Peyer's patch (tissue), 4 donors: ENCODE measurements around the gene ZNF691.

Source experiments
- POLR2A ChIP-seq, 2 donors: fragments of 450-650 bp; IDR thresholded peaks; one replicate each; pipeline ENCODE4 v1.5.1; 2017; ENCODE audit warnings: antibody characterized with exemption in 2 of 2, mild to moderate bottlenecking in 2 of 2, moderate library complexity in 2 of 2
- TF ChIP-seq, protein P1 (sequence below), 6 experiments: fragments of 450-650 bp in 4 of 6; fragments of 200-600 bp in 2 of 6; sonication (generic) in 1 of 6; IDR thresholded peaks; one replicate each; pipeline ENCODE4 v1.5.1; 2017 to 2019; ENCODE audit warnings: antibody characterized with exemption in 6 of 6, mild to moderate bottlenecking in 3 of 6, moderate library complexity in 1 of 6

- no peak for TF ChIP-seq POLR2A (IDR thresholded peaks at IDR 0.05)
- TF ChIP-seq, protein P1, sequence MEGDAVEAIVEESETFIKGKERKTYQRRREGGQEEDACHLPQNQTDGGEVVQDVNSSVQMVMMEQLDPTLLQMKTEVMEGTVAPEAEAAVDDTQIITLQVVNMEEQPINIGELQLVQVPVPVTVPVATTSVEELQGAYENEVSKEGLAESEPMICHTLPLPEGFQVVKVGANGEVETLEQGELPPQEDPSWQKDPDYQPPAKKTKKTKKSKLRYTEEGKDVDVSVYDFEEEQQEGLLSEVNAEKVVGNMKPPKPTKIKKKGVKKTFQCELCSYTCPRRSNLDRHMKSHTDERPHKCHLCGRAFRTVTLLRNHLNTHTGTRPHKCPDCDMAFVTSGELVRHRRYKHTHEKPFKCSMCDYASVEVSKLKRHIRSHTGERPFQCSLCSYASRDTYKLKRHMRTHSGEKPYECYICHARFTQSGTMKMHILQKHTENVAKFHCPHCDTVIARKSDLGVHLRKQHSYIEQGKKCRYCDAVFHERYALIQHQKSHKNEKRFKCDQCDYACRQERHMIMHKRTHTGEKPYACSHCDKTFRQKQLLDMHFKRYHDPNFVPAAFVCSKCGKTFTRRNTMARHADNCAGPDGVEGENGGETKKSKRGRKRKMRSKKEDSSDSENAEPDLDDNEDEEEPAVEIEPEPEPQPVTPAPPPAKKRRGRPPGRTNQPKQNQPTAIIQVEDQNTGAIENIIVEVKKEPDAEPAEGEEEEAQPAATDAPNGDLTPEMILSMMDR (IDR thresholded peaks at IDR 0.05): no peak
Measured at GRCh38 chr1:42851960-42852607, 5.7 kb downstream of the ZNF691 start.
